ENCODE measurements around the gene ANTKMT. TPM values are rescaled to one million over a fixed set of nuclear protein-coding genes. Genes with fewer than 3 reads are reported as not detected.

The ANTKMT gene
- total and polyA plus RNA-seq, 2 of the 4 experiments (the other 2 are of a cell fraction) = 7.3 to 16.2 TPM

- Histone ChIP-seq H2AK5ac (ENCODE audit: low read depth, low read length) (no peak overlapping the region), H2BK5ac (ENCODE audit: low read depth, low read length, poor library complexity, severe bottlenecking) (no peak overlapping the region), H3K9me1 (ENCODE audit: insufficient read depth, low read length) (no peaks in the 10 kb centered on the region), H2BK15ac (ENCODE audit: low read depth, low read length) (no peak overlapping the region), H4K5ac (ENCODE audit: low read depth, low read length) (no peak overlapping the region), H2BK120ac (ENCODE audit: low read depth, low read length) (no peak overlapping the region), H2BK20ac (ENCODE audit: low read depth, low read length) (no peak overlapping the region), H3K4ac (ENCODE audit: low read depth, low read length) (no peak overlapping the region), H2AFZ (replicated peaks; ENCODE audit: low read length, poor library complexity) (no peak overlapping the region), H3K9ac (ENCODE audit: low read depth, low read length) (no peak overlapping the region), H3K27ac (ENCODE audit: insufficient read depth, low read length) (no peak overlapping the region), H4K91ac (ENCODE audit: insufficient read depth, low read depth, low read length) (no peak overlapping the region), H3K79me1 (ENCODE audit: low read depth in 1 of 2, low read length in 2 of 2) (no peaks in the 10 kb centered on the region), H4K20me1 (ENCODE audit: insufficient read depth, low read length) (peaks cover 14% of the 10 kb centered on the region), H3K18ac (ENCODE audit: low read depth, low read length) (no peak overlapping the region), H3K14ac (replicated peaks; ENCODE audit: low read depth, low read length) (no peak overlapping the region), H3K4me3 (ENCODE audit: insufficient read depth, low read depth, low read length) (no peak overlapping the region), H2AK9ac (replicated peaks; ENCODE audit: low read depth, low read length, poor library complexity) (no peak overlapping the region), H3K27me3 (ENCODE audit: control insufficient read depth, insufficient read depth, low read length) (peaks cover 76% of the 10 kb centered on the region), H3K9me3 (ENCODE audit: control insufficient read depth, insufficient read depth, low read length) (no peaks in the 10 kb centered on the region), H3K23ac (ENCODE audit: low read depth, low read length) (no peak overlapping the region), H3K4me2 (ENCODE audit: low read depth, low read length) (no peak overlapping the region), H3K56ac (ENCODE audit: extremely low read depth, insufficient read depth, low read length) (no peak overlapping the region), H4K8ac (ENCODE audit: low read depth in 2 of 2, low read length in 2 of 2) (no peak overlapping the region), H3K36me3 (ENCODE audit: control insufficient read depth, insufficient read depth, low read length) (no peaks in the 10 kb centered on the region), H3K4me1 (ENCODE audit: control insufficient read depth, insufficient read depth, low read length) (no peaks in the 10 kb centered on the region)
- DNase-seq = no peak
- no CpG with 5 or more reads among the region's 7 CpGs for WGBS, 2 experiments (ENCODE audit: extremely low coverage in 2 of 2, insufficient read length in 1 of 2)
- CTCF ChIA-PET = no interaction called here
- ATAC-seq (ENCODE audit: low read depth) = no peak
- dilution Hi-C loops (cut with HindIII; ENCODE audit: low sequenced_read_pairs, unreplicated experiment) (no loop called here), in situ Hi-C loops (cut with MboI; ENCODE audit: low sequenced_read_pairs) (loop anchor here (25.0 kb wide), 1 partner anchor 358 kb away; the partner anchor contains the start of gene SSTR5), intact Hi-C loops (cut with micrococcal nuclease) (no loop called here)
- BruUV-seq (replicated peaks) = no TSS peak
- TF ChIP-seq RCOR1 (IDR thresholded peaks at IDR 0.05; ENCODE audit: insufficient replicate concordance, low read length) = no peak
- no peak for TF ChIP-seq CEBPB (IDR thresholded peaks at IDR 0.05; ENCODE audit: low read depth, low read length)
- TF ChIP-seq FOS (IDR thresholded peaks at IDR 0.05; ENCODE audit: low read depth, low read length) = no peak
- no peak for TF ChIP-seq NFE2L2 (IDR thresholded peaks at IDR 0.05; ENCODE audit: low read depth, low read length)
- no peak for TF ChIP-seq MXI1 (IDR thresholded peaks at IDR 0.05; ENCODE audit: borderline replicate concordance, low read depth, low read length)
- TF ChIP-seq CTCF (conservative IDR thresholded peaks at IDR 0.05; ENCODE audit: low read depth, low read length) = no peak
- no peak for TF ChIP-seq RFX5 (IDR thresholded peaks at IDR 0.05; ENCODE audit: low read depth, low read length)
- no peak for TF ChIP-seq POLR2A (IDR thresholded peaks at IDR 0.05; ENCODE audit: low read depth, low read length)
- no peak for TF ChIP-seq CHD1 (IDR thresholded peaks at IDR 0.05; ENCODE audit: low read depth, low read length)
- TF ChIP-seq ELK1 (IDR thresholded peaks at IDR 0.05; ENCODE audit: borderline replicate concordance, low read depth, low read length) = no peak
- TF ChIP-seq BHLHE40 (IDR thresholded peaks at IDR 0.05; ENCODE audit: low read depth, low read length) = no peak
- no peak for TF ChIP-seq SMC3 (IDR thresholded peaks at IDR 0.05; ENCODE audit: low read depth, low read length)
- TF ChIP-seq USF2 (IDR thresholded peaks at IDR 0.05; ENCODE audit: low read depth, low read length) = no peak
- TF ChIP-seq MAFK (IDR thresholded peaks at IDR 0.05; ENCODE audit: low read depth, low read length) = no peak
- POLR2A ChIA-PET (ENCODE audit: unreplicated experiment) = no interaction called here
Measured at GRCh38 chr16:704047-704446, 16.9 kb upstream of the ANTKMT start.

All from IMR-90 (cell line).